ENCODE data around the gene C2orf74. TPM values are rescaled to one million over a fixed set of nuclear protein-coding genes. Genes with fewer than 3 reads are reported as not detected.
"Not testable (repeated sequence)": the region's sequence is repeated elsewhere in the genome, so short reads cannot be mapped to it uniquely, and the experiment has no call there.

C2orf74 gene
- total RNA-seq (2014; rRNA removed; shearing (Covaris generic)): 21.1 and 37.5 TPM in 2 replicates

GRCh38 chr2:61161888-61162287, at the start of gene C2orf74:
Gene C2orf74 (plus strand): TSS chr2:61162188. CDS start chr2:61162515, 327 bp downstream.
- Histone ChIP-seq H3K27ac (no peak within 1 kb of the TSS), H3K9me3 (replicated peaks) (no peaks in the 10 kb centered on the region), H3K36me3 (peaks cover 35% of the 10 kb centered on the region), H3K4me1 (replicated peaks) (no peaks in the 10 kb centered on the region), H3K4me3 (no peak within 1 kb of the TSS), H3K27me3 (replicated peaks) (no peaks in the 10 kb centered on the region)
- DNase-seq (ENCODE audit: low read depth in 1 of 2, low spot score in 2 of 2): no peak

- H3K36me3 ChIP-seq: peaks cover 17% of the 10 kb centered on the region
- H3K4me1 ChIP-seq (replicated peaks): no peaks in the 10 kb centered on the region
- no peak overlapping the region for H3K27ac ChIP-seq
- no peak for DNase-seq (ENCODE audit: low read depth in 1 of 2, low spot score in 2 of 2)
- H3K9me3 ChIP-seq (replicated peaks): no peaks in the 10 kb centered on the region
- no peak overlapping the region for H3K4me3 ChIP-seq
- H3K27me3 ChIP-seq (replicated peaks): no peaks in the 10 kb centered on the region
Measured at GRCh38 chr2:61114147-61114546, 47.8 kb upstream of the C2orf74 start.

- H3K4me3 ChIP-seq: no peak overlapping the region
- H3K27me3 ChIP-seq (replicated peaks): no peaks in the 10 kb centered on the region
- peaks cover 36% of the 10 kb centered on the region for H3K36me3 ChIP-seq
- no peaks in the 10 kb centered on the region for H3K9me3 ChIP-seq (replicated peaks)
- no peaks in the 10 kb centered on the region for H3K4me1 ChIP-seq (replicated peaks)
- no peak overlapping the region for H3K27ac ChIP-seq
- no peak for DNase-seq (ENCODE audit: low read depth in 1 of 2, low spot score in 2 of 2)
Measured at GRCh38 chr2:61116302-61116701, 45.7 kb upstream of the C2orf74 start.

- Histone ChIP-seq H3K9me3 (replicated peaks) (no peaks in the 10 kb centered on the region), H3K36me3 (peaks cover 36% of the 10 kb centered on the region), H3K4me3 (no peak overlapping the region), H3K27me3 (replicated peaks) (no peaks in the 10 kb centered on the region), H3K27ac (no peak overlapping the region), H3K4me1 (replicated peaks) (no peaks in the 10 kb centered on the region)
- DNase-seq (ENCODE audit: low read depth in 1 of 2, low spot score in 2 of 2): no peak
Measured at GRCh38 chr2:61117534-61117933, 44.5 kb upstream of the C2orf74 start.

GRCh38 chr2:61125123-61125710, 36.8 kb upstream of the C2orf74 start:
- Histone ChIP-seq H3K27me3 (replicated peaks) (no peaks in the 10 kb centered on the region), H3K4me1 (replicated peaks) (no peaks in the 10 kb centered on the region), H3K4me3 (no peak overlapping the region), H3K27ac (no peak overlapping the region), H3K36me3 (peaks cover 12% of the 10 kb centered on the region; the same call in 1 of the 2 replicates), H3K9me3 (replicated peaks) (no peaks in the 10 kb centered on the region)
- DNase-seq (ENCODE audit: low read depth in 1 of 2, low spot score in 2 of 2): no peak

GRCh38 chr2:61125798-61126197, 36.2 kb upstream of the C2orf74 start:
- Histone ChIP-seq H3K4me3 (no peak overlapping the region), H3K4me1 (replicated peaks) (no peaks in the 10 kb centered on the region), H3K36me3 (peaks cover 6% of the 10 kb centered on the region; the same call in 1 of the 2 replicates), H3K27me3 (replicated peaks) (no peaks in the 10 kb centered on the region), H3K27ac (no peak overlapping the region), H3K9me3 (replicated peaks) (no peaks in the 10 kb centered on the region)
- no peak for DNase-seq (ENCODE audit: low read depth in 1 of 2, low spot score in 2 of 2)

- not testable (repeated sequence) for H3K4me1 ChIP-seq (replicated peaks); H3K27me3 ChIP-seq (replicated peaks); H3K27ac ChIP-seq; H3K4me3 ChIP-seq; H3K36me3 ChIP-seq; DNase-seq (ENCODE audit: low read depth in 1 of 2, low spot score in 2 of 2); H3K9me3 ChIP-seq (replicated peaks)
Measured at GRCh38 chr2:61128122-61128521, 33.9 kb upstream of the C2orf74 start.

- Histone ChIP-seq H3K4me3 (no peak overlapping the region), H3K4me1 (replicated peaks) (0 out of 2 replicates have a peak, but pooled peaks cover 3% of the 10 kb centered on the region), H3K9me3 (replicated peaks) (no peaks in the 10 kb centered on the region), H3K27ac (no peak overlapping the region), H3K27me3 (replicated peaks) (no peaks in the 10 kb centered on the region), H3K36me3 (no peaks in the 10 kb centered on the region)
- DNase-seq (ENCODE audit: low read depth in 1 of 2, low spot score in 2 of 2): peak in 1 of 2 experiments; percentile 28
Measured at GRCh38 chr2:61134141-61134540, 27.8 kb upstream of the C2orf74 start.

- Histone ChIP-seq H3K27me3 (replicated peaks) (no peaks in the 10 kb centered on the region), H3K4me1 (replicated peaks) (0 out of 2 replicates have a peak, but pooled peaks cover 3% of the 10 kb centered on the region), H3K4me3 (no peak overlapping the region), H3K27ac (no peak overlapping the region), H3K36me3 (no peaks in the 10 kb centered on the region), H3K9me3 (replicated peaks) (no peaks in the 10 kb centered on the region)
- no peak for DNase-seq (ENCODE audit: low read depth in 1 of 2, low spot score in 2 of 2)
Measured at GRCh38 chr2:61135510-61135909, 26.5 kb upstream of the C2orf74 start.

GRCh38 chr2:61138859-61139258, 23.1 kb upstream of the C2orf74 start:
- Histone ChIP-seq H3K4me1 (replicated peaks) (peaks cover 3% of the 10 kb centered on the region; the same call in 1 of the 2 replicates), H3K9me3 (replicated peaks) (no peaks in the 10 kb centered on the region), H3K27ac (no peak overlapping the region), H3K36me3 (0 out of 2 replicates have a peak, but pooled peaks cover under 1% of the 10 kb centered on the region), H3K27me3 (replicated peaks) (no peaks in the 10 kb centered on the region), H3K4me3 (no peak overlapping the region)
- no peak for DNase-seq (ENCODE audit: low read depth in 1 of 2, low spot score in 2 of 2)

- no peaks in the 10 kb centered on the region for H3K27me3 ChIP-seq (replicated peaks)
- no peak overlapping the region for H3K27ac ChIP-seq
- H3K9me3 ChIP-seq (replicated peaks): no peaks in the 10 kb centered on the region; the same call in 1 of the 2 replicates
- no peak overlapping the region for H3K4me3 ChIP-seq
- 0 out of 2 replicates have a peak, but pooled peaks cover 5% of the 10 kb centered on the region for H3K36me3 ChIP-seq
- DNase-seq (ENCODE audit: low read depth in 1 of 2, low spot score in 2 of 2): no peak
- peaks cover 8% of the 10 kb centered on the region; the same call in 1 of the 2 replicates for H3K4me1 ChIP-seq (replicated peaks)
Measured at GRCh38 chr2:61141151-61141550, 20.8 kb upstream of the C2orf74 start.

GRCh38 chr2:61144697-61145268, 17.2 kb upstream of the C2orf74 start:
- DNase-seq (ENCODE audit: low read depth in 1 of 2, low spot score in 2 of 2): peak; percentile 93 to 98
- Histone ChIP-seq H3K4me3 (peak overlapping the region; percentile 48), H3K36me3 (peaks cover 13% of the 10 kb centered on the region), H3K27me3 (replicated peaks) (no peaks in the 10 kb centered on the region), H3K27ac (peak overlapping the region; percentile 89), H3K4me1 (replicated peaks) (peaks cover 8% of the 10 kb centered on the region; the same call in 1 of the 2 replicates), H3K9me3 (replicated peaks) (no peaks in the 10 kb centered on the region; the same call in 1 of the 2 replicates)

GRCh38 chr2:61145990-61146389, 16.0 kb upstream of the C2orf74 start:
- H3K27me3 ChIP-seq (replicated peaks): no peaks in the 10 kb centered on the region
- H3K36me3 ChIP-seq: peaks cover 16% of the 10 kb centered on the region
- H3K9me3 ChIP-seq (replicated peaks): no peaks in the 10 kb centered on the region; the same call in 1 of the 2 replicates
- no peak overlapping the region for H3K27ac ChIP-seq
- H3K4me3 ChIP-seq: no peak overlapping the region
- peaks cover 8% of the 10 kb centered on the region; the same call in 1 of the 2 replicates for H3K4me1 ChIP-seq (replicated peaks)
- DNase-seq (ENCODE audit: low read depth in 1 of 2, low spot score in 2 of 2): no peak

GRCh38 chr2:61148091-61148490, 13.9 kb upstream of the C2orf74 start:
- not testable (repeated sequence) for DNase-seq (ENCODE audit: low read depth in 1 of 2, low spot score in 2 of 2); H3K27ac ChIP-seq; H3K4me1 ChIP-seq (replicated peaks); H3K9me3 ChIP-seq (replicated peaks); H3K27me3 ChIP-seq (replicated peaks); H3K4me3 ChIP-seq
- peaks cover 24% of the 10 kb centered on the region for H3K36me3 ChIP-seq
